Heart left ventricle (tissue), 16 donors: ENCODE data around the gene MAPK8IP3. TPM values are rescaled to one million over a fixed set of nuclear protein-coding genes. Genes with fewer than 3 reads are reported as not detected.

ENCODE experiments used
- ATAC-seq, 4 donors: fragments of 200-7000 bp; cut with Tn5 transposase; one replicate each; pipeline ENCODE4 v1.9.1; 2020 to 2022; ENCODE audit warnings: moderate library complexity in 4 of 4, mild to moderate bottlenecking in 3 of 4, moderate number of reproducible peaks in 1 of 4
- DNase-seq, 5 donors: peaks; one replicate each; pipeline ENCODE4 v3.0.0-alpha.2; 2020
- H3K27ac ChIP-seq, 12 donors: fragments of 200-600 bp; sonication (generic) in 4 of 12; one replicate each; pipeline versions ENCODE4 v1.5.0 to v1.8.0; 2016 to 2022; ENCODE audit warnings: mild to moderate bottlenecking in 2 of 12
- H3K27me3 ChIP-seq, 9 donors: fragments of 200-600 bp; sonication (generic) in 2 of 9; one replicate each; pipeline versions ENCODE4 v1.5.1 to v1.8.0; 2016 to 2022; ENCODE audit warnings: mild to moderate bottlenecking in 3 of 9
- H3K36me3 ChIP-seq, 9 donors: fragments of 200-600 bp; sonication (generic) in 2 of 9; one replicate each; pipeline versions ENCODE4 v1.5.0 to v1.8.0; 2018 to 2022; ENCODE audit warnings: mild to moderate bottlenecking in 2 of 9
- H3K4me1 ChIP-seq, 12 donors: fragments of 200-600 bp; sonication (generic) in 4 of 12; one replicate each; pipeline versions ENCODE4 v1.5.0 to v1.8.0; 2016 to 2022; ENCODE audit warnings: mild to moderate bottlenecking in 3 of 12
- H3K4me3 ChIP-seq, 12 donors: fragments of 200-600 bp; sonication (generic) in 4 of 12; one replicate each; pipeline versions ENCODE4 v1.5.0 to v1.8.0; 2017 to 2022; ENCODE audit warnings: mild to moderate bottlenecking in 9 of 12, moderate library complexity in 4 of 12
- H3K9me3 ChIP-seq, 12 donors: fragments of 200-600 bp; sonication (generic) in 4 of 12; one replicate each; pipeline versions ENCODE4 v1.5.0 to v1.8.0; 2016 to 2022; ENCODE audit warnings: mild to moderate bottlenecking in 1 of 12
- POLR2A ChIP-seq, 2 donors: fragments of 450-650 bp; IDR thresholded peaks; one replicate each; pipeline ENCODE4 v1.6.1; 2017; ENCODE audit warnings: antibody characterized with exemption in 2 of 2, mild to moderate bottlenecking in 2 of 2, moderate library complexity in 2 of 2
- WGBS, 4 donors: extraction: QIAGEN DNeasy Blood & Tissue Kit in 2 of 4; methylation state at CpG; one replicate each; pipeline versions ENCODE4 v1.1.5 to v1.1.7; 2013 to 2018; 5-methylcytosine and 5-hydroxymethylcytosine counted together
- intact Hi-C, 10 donors: fragments of 100-400 bp; cut with DNase I; formaldehyde crosslinking; loops; one replicate each; pipeline versions ENCODE4 v1.11.1 to v1.14.2; 2022
- polyA plus RNA-seq, 2 donors: library from polyadenylated mRNA; stranded (reverse); fragments of 200-250 nt; gene quantifications; one replicate each; pipeline ENCODE4 v1.2.3, GENCODE V29; 2013
- total RNA-seq, 9 donors: library from RNA; depleted of rRNA in 2 of 9; stranded (reverse); fragments of >200 nt in 2 of 9; fragmentation: NEBNext Ultra II Directional in 3 of 9; extraction: Animal tissue kit (Norgen Biotek cat#: 25700) in 3 of 9; gene quantifications; one replicate each; pipeline versions ENCODE4 v1.1.0 to v1.2.4, GENCODE V29; 2016 to 2023
- TF ChIP-seq, protein P1 (sequence below), 12 donors: fragments of 200-600 bp; sonication (generic) in 4 of 12; IDR thresholded peaks; one replicate each; pipeline versions ENCODE4 v1.5.0 to v1.8.0; 2018 to 2022; ENCODE audit warnings: antibody characterized with exemption in 12 of 12, mild to moderate bottlenecking in 5 of 12
- donor health status: ischemic (EF 13 %, LVEDD 7.1; RV severe dilation, severe dysfunction).
- donor health status: healthy with polysubstance abuse.
- donor health status: DM: no; HTN: yes; CAD: no.
- donor health status: DM: no; HTN: no; CAD: no.
- donor health status: ischemic (EF 25% LVEDD 6.9; RV normal size, moderate dysfunction).
- donor health status: ischemic (EF 25% LVEDD 5.7; RV mildly dilated, moderate dysfunction).
- donor health status: healthy.
- donor health status: DM: yes; HTN: yes; CAD: no.
- donor health status: ischemic (EF 35%, LVEDD 5.7; RV mildly dilated, moderate dysfunction).
- donor health status: nonischemic (EF 11% LVEDD 7.7; RV severe dilation, severe dysfunction).
- donor health status: DM: yes; HTN: yes; CAD: no.
- donor health status: PGD.
- donor health status: ischemic (EF 29% LVEDD 5.4; RV normal size, mild dysfunction).
- donor health status: nonischemic (EF 23%, LVEDD 6.1; RV moderate dilation, normal function).

Gene MAPK8IP3
- total and polyA plus RNA-seq, 11 donors, result 29.5 to 71.3 (median 63.1) TPM

DNA sequence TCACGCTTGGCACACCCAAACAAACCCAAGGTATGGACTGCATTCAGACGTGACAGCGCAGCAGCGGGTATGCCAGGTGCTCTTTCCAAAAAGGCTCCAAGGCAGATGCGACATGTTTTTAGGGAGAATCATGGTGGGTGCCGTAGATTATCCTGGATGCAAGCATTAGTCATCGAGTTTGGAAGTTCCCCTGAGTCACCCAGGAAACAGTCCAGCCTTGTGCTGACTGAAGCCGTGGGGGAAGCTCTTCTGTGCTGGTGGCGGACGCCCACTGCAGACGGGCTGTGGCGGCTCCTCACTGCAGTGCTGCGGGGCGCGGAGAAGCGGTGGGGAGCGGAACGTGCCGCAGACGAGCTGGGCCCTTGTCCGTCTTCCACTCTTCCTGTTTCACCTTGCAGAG, 14.0 kb upstream of the MAPK8IP3 start:
- Histone ChIP-seq H3K4me1 (peaks cover 0 to 31% (median 0%) of the 10 kb centered on the region in 12 donors), H3K27ac (peak overlapping the region in 3 of 12 donors; percentile 9 to 65 (median 33)), H3K27me3 (no peaks in the 10 kb centered on the region), H3K4me3 (no peak overlapping the region), H3K9me3 (no peaks in the 10 kb centered on the region), H3K36me3 (peaks cover 0 to 94% (median 65%) of the 10 kb centered on the region in 9 donors)
- no peak for ATAC-seq
- 91 to 95% (median 93%) methylated on average over 21 of the region's 21 CpGs for WGBS, 4 donors
- TF ChIP-seq POLR2A (IDR thresholded peaks at IDR 0.05), result no peak
- TF ChIP-seq, protein P1, sequence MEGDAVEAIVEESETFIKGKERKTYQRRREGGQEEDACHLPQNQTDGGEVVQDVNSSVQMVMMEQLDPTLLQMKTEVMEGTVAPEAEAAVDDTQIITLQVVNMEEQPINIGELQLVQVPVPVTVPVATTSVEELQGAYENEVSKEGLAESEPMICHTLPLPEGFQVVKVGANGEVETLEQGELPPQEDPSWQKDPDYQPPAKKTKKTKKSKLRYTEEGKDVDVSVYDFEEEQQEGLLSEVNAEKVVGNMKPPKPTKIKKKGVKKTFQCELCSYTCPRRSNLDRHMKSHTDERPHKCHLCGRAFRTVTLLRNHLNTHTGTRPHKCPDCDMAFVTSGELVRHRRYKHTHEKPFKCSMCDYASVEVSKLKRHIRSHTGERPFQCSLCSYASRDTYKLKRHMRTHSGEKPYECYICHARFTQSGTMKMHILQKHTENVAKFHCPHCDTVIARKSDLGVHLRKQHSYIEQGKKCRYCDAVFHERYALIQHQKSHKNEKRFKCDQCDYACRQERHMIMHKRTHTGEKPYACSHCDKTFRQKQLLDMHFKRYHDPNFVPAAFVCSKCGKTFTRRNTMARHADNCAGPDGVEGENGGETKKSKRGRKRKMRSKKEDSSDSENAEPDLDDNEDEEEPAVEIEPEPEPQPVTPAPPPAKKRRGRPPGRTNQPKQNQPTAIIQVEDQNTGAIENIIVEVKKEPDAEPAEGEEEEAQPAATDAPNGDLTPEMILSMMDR (IDR thresholded peaks at IDR 0.05), result no peak
- intact Hi-C loops, result no loop called here
- DNase-seq, result no peak

DNA sequence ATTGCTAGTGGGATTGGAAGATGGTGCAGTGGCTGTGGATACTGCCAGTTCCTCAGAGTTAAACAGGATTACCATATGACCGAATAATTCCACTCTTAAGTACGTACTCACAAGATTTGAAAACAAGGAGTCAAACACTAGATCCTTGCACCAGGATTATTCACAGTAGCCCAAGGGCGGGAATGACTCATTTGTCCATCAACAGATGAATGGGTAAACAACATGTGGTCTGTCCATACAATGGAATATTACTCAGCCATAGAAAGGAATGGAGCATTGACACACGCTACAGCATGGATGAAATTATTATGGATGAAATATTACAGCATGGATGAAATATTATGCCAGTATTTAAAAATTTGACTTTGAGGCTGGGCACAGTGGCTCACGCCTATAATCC, 9.1 kb upstream of the MAPK8IP3 start:
- intact Hi-C loops, result no loop called here
- Histone ChIP-seq H3K36me3 (peaks cover 0 to 97% (median 66%) of the 10 kb centered on the region in 9 donors), H3K27ac (no peak overlapping the region), H3K9me3 (no peaks in the 10 kb centered on the region), H3K4me1 (peaks cover 0 to 2% (median 0%) of the 10 kb centered on the region in 12 donors), H3K4me3 (no peak overlapping the region), H3K27me3 (no peaks in the 10 kb centered on the region)
- no peak for DNase-seq
- 97 to 98% (median 97%) methylated on average over 5 of the region's 5 CpGs for WGBS, 4 donors
- TF ChIP-seq, protein P1 (IDR thresholded peaks at IDR 0.05), result no peak
- TF ChIP-seq POLR2A (IDR thresholded peaks at IDR 0.05), result no peak
- no peak for ATAC-seq

DNA sequence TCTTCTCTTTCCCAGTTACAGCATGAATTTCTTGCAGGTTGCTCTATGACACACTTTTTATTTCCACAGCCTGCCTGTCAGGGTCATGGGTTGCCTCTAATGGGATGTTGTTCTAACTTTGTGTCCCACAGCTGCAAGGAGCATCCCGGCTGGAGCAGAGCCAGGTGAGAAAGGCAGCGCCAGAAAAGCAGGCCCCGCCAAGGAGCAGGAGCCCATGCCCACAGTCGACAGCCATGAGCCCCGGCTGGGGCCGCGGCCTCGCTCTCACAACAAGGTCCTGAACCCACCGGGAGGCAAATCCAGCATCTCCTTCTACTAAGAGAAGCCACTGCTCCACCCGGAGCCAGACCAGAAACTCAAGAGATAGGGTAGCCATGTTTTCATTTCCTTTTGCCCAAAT, 7.3 kb upstream of the MAPK8IP3 start:
- H3K4me1 ChIP-seq, result no peaks in the 10 kb centered on the region
- H3K27me3 ChIP-seq, result no peaks in the 10 kb centered on the region
- TF ChIP-seq POLR2A (IDR thresholded peaks at IDR 0.05), result no peak
- TF ChIP-seq, protein P1 (IDR thresholded peaks at IDR 0.05), result no peak
- DNase-seq (no peak), ATAC-seq (no peak)
- H3K9me3 ChIP-seq, result no peaks in the 10 kb centered on the region
- intact Hi-C loops, result no loop called here
- H3K27ac ChIP-seq, result no peak overlapping the region
- peaks cover 0 to 89% (median 48%) of the 10 kb centered on the region in 9 donors for H3K36me3 ChIP-seq
- WGBS, 4 donors, result 86 to 91% (median 88%) methylated on average over 9 to 10 of the region's 10 CpGs
- no peak overlapping the region for H3K4me3 ChIP-seq

DNA sequence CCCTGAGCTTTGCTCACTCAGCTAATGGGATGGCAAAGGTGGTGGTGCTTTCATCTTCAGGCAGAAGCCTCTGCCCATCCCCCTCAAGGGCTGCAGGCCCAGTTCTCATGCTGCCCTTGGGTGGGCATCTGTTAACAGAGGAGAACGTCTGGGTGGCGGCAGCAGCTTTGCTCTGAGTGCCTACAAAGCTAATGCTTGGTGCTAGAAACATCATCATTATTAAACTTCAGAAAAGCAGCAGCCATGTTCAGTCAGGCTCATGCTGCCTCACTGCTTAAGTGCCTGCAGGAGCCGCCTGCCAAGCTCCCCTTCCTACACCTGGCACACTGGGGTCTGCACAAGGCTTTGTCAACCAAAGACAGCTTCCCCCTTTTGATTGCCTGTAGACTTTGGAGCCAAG, 5.7 kb upstream of the MAPK8IP3 start:
- H3K4me1 ChIP-seq, result peaks cover 0 to 7% (median 4%) of the 10 kb centered on the region in 12 donors
- no peak overlapping the region for H3K27ac ChIP-seq
- no peak for ATAC-seq
- no peak for TF ChIP-seq POLR2A (IDR thresholded peaks at IDR 0.05)
- TF ChIP-seq, protein P1 (IDR thresholded peaks at IDR 0.05), result no peak
- no peaks in the 10 kb centered on the region for H3K9me3 ChIP-seq
- 87 to 100% (median 94%) methylated on average over 3 of the region's 3 CpGs for WGBS, 4 donors
- no peak for DNase-seq
- no peak overlapping the region for H3K4me3 ChIP-seq
- H3K36me3 ChIP-seq, result peaks cover 0 to 73% (median 36%) of the 10 kb centered on the region in 9 donors
- H3K27me3 ChIP-seq, result no peaks in the 10 kb centered on the region
- intact Hi-C loops, result loop anchor here in 2 of 10 donors (10.0 kb wide), 2 partner anchors 55 to 85 kb away; partner anchors contain the start of genes CRAMP1 (in 1 of the 2) and IFT140 (in 1 of the 2)
